HG03064 (cell line): ENCODE measurements around the gene SMYD1.

Experiments
- ATAC-seq: cut with Tn5 transposase; IDR thresholded peaks from one replicate; pipeline ENCODE4 v1.9.1; 2021; ENCODE audit warnings: low read depth; ENCODE audit not compliant: unreplicated experiment

Gene SMYD1

DNA sequence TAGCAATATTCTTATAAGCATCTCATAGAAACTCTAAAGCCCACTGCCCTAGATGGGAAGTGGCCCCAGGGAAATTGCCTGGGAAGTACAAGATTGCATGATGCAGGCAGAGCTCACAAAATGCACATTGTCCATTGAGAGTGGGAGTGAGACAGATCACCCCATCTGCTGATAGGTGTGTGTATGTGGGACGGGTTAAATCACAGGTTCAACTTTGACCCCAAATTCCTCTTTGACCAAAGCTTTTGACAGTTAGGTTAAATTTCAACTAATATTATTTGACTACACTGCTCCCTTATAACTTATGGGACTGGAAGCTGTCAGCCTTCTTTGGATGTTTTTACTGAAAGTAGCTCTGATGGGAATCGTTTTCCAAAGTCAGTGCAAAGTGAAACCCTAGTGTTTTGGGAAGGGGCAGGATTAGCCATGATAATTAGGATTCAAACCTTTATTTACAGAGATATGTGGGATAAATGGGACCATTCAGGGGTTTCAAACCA lies 71.6 kb downstream of the SMYD1 start:
- ATAC-seq = no peak

DNA sequence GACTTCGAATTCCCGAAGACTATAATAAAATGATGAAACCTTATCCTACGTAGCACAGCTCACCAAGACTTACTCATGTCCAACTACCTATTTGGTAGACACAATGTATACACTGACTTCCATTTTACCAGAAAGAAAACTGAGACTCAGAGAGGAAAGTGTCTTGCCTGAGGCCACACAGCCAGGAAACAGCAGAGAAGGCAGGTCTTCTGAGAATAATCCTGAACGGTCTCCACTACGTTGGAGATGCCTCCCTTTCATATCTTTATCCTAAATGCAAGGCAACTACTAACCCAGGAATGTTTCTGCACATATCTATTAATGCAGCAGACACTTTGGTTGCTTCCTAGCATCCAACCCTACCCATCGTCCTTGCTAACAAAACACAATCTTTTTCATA lies 72.2 kb downstream of the SMYD1 start:
- ATAC-seq = no peak

DNA sequence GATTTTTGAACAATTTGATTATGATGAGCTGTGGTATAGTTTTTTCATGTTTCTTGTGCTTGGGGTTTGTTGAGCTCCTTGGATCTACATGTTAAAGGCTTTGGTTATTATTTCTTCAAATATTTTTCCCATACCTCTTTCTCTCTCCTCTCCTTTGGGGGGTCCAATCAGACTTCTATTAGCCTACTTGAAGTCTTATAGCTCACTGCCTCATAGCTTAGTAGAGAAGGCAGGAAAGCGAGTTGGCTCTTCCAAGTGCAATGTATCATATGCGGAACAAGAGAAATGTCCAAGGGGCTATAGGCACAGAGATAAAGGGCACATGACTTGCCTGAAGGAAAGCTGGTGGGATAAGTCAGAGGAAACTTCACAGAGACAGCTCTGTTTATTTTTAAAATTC lies 74.3 kb downstream of the SMYD1 start:
- no peak for ATAC-seq

- ATAC-seq = no peak
Observed at GRCh38 chr2:88144271-88144670, 76.6 kb downstream of the SMYD1 start.

GRCh38 chr2:88144914-88145497 lies 77.4 kb downstream of the SMYD1 start:
- ATAC-seq = no peak

DNA sequence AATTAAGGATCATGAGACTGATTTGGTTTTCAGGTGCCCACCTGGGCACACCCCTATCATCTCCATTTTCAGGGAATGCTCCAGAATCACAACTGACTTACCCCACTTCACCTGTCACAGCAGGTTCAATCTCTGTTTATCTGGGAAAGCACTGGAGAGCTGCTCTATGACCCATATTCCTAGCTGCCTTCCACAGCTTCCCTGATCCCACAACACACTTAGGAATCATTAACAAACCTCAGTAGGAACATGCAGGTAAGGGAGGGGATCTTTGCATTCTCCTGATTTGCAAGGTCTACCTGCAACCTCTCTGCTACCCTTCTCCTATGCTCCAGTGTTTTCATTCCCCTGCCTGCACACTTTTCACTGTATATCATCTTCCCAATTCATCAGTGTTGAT lies 79.0 kb downstream of the SMYD1 start:
- ATAC-seq = no peak

- no peak for ATAC-seq
Observed at GRCh38 chr2:88147145-88147544, 79.5 kb downstream of the SMYD1 start.

- ATAC-seq = no peak
Observed at GRCh38 chr2:88148929-88149438, 81.4 kb downstream of the SMYD1 start.

DNA sequence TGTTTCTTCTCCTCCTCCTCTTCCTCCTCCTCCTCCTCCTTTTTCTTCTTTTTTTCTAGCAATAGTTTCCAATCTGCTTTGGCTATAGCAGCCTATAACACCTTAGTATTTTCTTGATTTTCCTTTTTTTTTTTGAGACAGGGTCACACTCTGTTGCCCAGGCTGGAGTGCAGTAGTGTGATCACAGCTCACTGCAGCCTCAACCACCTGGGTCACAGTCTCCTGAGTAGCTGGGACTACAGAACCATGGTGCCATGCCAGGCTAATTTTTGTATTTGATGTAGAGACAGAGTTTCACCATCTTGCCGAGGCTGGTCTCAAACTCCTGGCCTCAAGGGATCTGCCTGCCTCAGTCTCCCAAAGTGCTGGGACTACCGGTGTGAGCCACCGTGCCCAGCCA lies 91.9 kb downstream of the SMYD1 start:
- no peak for ATAC-seq

DNA sequence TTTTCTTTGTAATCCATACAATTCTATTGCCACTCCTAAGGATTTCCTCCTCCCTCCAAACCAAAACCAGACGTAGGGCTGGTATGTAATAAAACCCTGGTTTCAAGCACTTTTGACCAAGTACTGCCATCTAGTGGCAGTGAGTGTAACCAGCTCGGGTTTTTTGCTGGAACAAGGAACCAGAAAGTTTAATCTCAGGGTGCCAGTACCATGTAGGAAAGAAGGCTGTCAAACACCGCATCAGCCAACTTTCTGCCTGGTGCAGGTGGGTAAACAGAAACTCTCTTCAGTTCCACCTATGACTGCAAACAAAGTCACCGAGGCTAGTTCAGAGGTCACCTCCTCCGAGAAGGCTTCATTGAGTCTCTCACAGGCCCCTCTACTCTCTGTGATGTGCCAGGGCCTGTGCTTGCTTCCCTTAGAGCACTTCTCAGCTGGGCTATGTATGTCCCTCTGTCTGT lies 92.4 kb downstream of the SMYD1 start:
- no peak for ATAC-seq

DNA sequence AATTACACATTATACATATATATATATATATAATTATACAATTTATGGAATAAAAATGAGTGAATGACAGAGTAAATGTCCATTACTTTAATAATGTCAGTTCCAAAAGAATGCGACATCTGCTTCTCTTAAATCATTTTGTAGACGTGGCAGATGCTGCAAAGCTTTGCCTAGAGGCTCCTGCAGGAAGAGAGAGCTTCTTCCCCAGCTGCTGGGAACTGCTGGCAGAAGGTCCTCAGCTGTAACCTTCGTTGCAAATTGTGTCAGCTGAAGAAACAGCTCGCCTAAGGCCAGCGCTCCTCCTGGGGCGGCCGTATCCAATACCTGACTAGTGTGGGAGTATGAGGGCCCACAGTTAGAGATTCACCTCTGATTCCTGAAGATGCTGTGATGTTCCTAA lies 92.9 kb downstream of the SMYD1 start:
- no peak for ATAC-seq

GRCh38 chr2:88161446-88162244 lies 94.0 kb downstream of the SMYD1 start:
- no peak for ATAC-seq
